ENCODE measurements around the gene GDE1.

DNA sequence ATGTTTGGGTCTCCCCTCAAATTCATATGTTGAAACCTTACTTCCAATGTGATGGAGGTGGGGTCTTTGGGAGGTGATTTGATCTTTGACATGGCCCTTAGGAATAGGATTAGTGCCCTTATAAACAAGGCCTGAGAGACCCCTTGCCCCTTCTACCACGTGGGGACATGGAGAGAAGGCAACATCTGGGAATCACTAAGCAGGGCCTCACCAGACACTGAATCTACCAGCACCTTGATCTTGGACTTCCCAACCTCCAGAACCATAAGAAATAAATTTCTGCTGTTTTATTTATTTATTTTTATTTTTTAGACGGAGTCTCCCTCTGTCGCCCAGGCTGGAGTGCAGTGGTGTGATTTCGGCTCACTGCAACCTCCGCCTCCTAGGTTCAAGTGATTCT, 40.1 kb downstream of the GDE1 start:
- TF ChIP-seq, protein P1, sequence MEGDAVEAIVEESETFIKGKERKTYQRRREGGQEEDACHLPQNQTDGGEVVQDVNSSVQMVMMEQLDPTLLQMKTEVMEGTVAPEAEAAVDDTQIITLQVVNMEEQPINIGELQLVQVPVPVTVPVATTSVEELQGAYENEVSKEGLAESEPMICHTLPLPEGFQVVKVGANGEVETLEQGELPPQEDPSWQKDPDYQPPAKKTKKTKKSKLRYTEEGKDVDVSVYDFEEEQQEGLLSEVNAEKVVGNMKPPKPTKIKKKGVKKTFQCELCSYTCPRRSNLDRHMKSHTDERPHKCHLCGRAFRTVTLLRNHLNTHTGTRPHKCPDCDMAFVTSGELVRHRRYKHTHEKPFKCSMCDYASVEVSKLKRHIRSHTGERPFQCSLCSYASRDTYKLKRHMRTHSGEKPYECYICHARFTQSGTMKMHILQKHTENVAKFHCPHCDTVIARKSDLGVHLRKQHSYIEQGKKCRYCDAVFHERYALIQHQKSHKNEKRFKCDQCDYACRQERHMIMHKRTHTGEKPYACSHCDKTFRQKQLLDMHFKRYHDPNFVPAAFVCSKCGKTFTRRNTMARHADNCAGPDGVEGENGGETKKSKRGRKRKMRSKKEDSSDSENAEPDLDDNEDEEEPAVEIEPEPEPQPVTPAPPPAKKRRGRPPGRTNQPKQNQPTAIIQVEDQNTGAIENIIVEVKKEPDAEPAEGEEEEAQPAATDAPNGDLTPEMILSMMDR (conservative IDR thresholded peaks at IDR 0.05): no peak
- TF ChIP-seq ZFX (IDR thresholded peaks at IDR 0.05): no peak

Data from C4-2B (cell line).